GM23338 (cell line): ENCODE measurements around the gene BPI. TPM values are rescaled to one million over a fixed set of nuclear protein-coding genes. Genes with fewer than 3 reads are reported as not detected.

Experiments
- ATAC-seq: fragments of 200-7000 bp; cut with Tn5 transposase; 3 replicates; pipeline ENCODE4 v1.9.1; 2020
- DNase-seq: peaks from one replicate; pipeline ENCODE4 v3.0.0-alpha.2; 2015; ENCODE audit warnings: low spot score
- H2AFZ ChIP-seq: fragments of 200-600 bp; sonication (generic); 2 replicates; pipeline ENCODE4 v1.8.0; 2016; ENCODE audit warnings: antibody characterized with exemption, mild to moderate bottlenecking, moderate library complexity
- H3F3A ChIP-seq: fragments of 200-600 bp; sonication (generic); replicated peaks from 2 replicates; pipeline ENCODE4 v1.8.0; 2017; ENCODE audit warnings: antibody characterized with exemption, mixed run types, low read depth
- H3K27ac ChIP-seq: fragments of 200-600 bp; sonication (generic); 2 replicates; pipeline ENCODE4 v1.6.1; 2016; ENCODE audit warnings: low read depth
- H3K27me3 ChIP-seq: fragments of 200-600 bp; sonication (generic); 2 replicates; pipeline ENCODE4 v1.8.0; 2016; ENCODE audit warnings: mild to moderate bottlenecking, mixed run types, moderate library complexity; ENCODE audit not compliant: insufficient read depth
- H3K36me3 ChIP-seq: fragments of 200-600 bp; sonication (generic); 2 replicates; pipeline ENCODE4 v1.8.0; 2016; ENCODE audit warnings: mild to moderate bottlenecking; ENCODE audit not compliant: insufficient read depth
- H3K4me1 ChIP-seq: fragments of 200-600 bp; sonication (generic); 2 replicates; pipeline ENCODE4 v1.8.0; 2016; ENCODE audit warnings: mild to moderate bottlenecking, moderate library complexity; ENCODE audit not compliant: insufficient read depth
- H3K4me2 ChIP-seq: fragments of 200-600 bp; sonication (generic); 2 replicates; pipeline ENCODE4 v1.7.1; 2017; ENCODE audit warnings: mixed run types
- H3K4me3 ChIP-seq: fragments of 200-600 bp; sonication (generic); 2 replicates; pipeline ENCODE4 v1.6.1; 2016; ENCODE audit warnings: mixed run types
- H3K79me2 ChIP-seq: fragments of 200-600 bp; sonication (generic); replicated peaks from 2 replicates; pipeline ENCODE4 v1.8.0; 2017; ENCODE audit warnings: mild to moderate bottlenecking; ENCODE audit not compliant: insufficient read depth
- H3K9me2 ChIP-seq: fragments of 200-600 bp; sonication (generic); 2 replicates; pipeline ENCODE4 v1.8.0; 2017; ENCODE audit not compliant: insufficient read depth
- H4K20me1 ChIP-seq: fragments of 200-600 bp; sonication (generic); replicated peaks from 2 replicates; pipeline ENCODE4 v1.8.0; 2017; ENCODE audit warnings: mild to moderate bottlenecking; ENCODE audit not compliant: insufficient read depth
- H3K27ac Mint-ChIP-seq: 2 replicates; pipeline ENCODE4 v1.8.0; 2020; ENCODE audit warnings: inconsistent platforms, mild to moderate bottlenecking, moderate library complexity, mixed read lengths
- H3K27me3 Mint-ChIP-seq: 3 replicates; pipeline ENCODE4 v1.8.0; 2022; ENCODE audit warnings: low read depth, mild to moderate bottlenecking, moderate library complexity, mixed read lengths, inconsistent platforms; ENCODE audit not compliant: insufficient read depth, poor library complexity
- H3K36me3 Mint-ChIP-seq: 3 replicates; pipeline ENCODE4 v1.8.0; 2021; ENCODE audit warnings: low read depth, mild to moderate bottlenecking, inconsistent platforms, moderate library complexity, mixed read lengths
- H3K4me1 Mint-ChIP-seq: 3 replicates; pipeline ENCODE4 v1.8.0; 2020; ENCODE audit warnings: mild to moderate bottlenecking, inconsistent platforms, mixed read lengths
- H3K4me3 Mint-ChIP-seq: 3 replicates; pipeline ENCODE4 v1.8.0; 2021; ENCODE audit warnings: moderate library complexity, mild to moderate bottlenecking, inconsistent platforms, mixed read lengths
- H3K9me3 Mint-ChIP-seq: 3 replicates; pipeline ENCODE4 v1.8.0; 2020; ENCODE audit warnings: moderate library complexity, mild to moderate bottlenecking, inconsistent platforms, mixed read lengths
- CREB1 ChIP-seq: fragments of 250-450 bp; sonication (Bioruptor Pico); IDR thresholded peaks from 2 replicates; pipeline ENCODE4 v1.5.0; 2020; ENCODE audit warnings: low read depth, mild to moderate bottlenecking, moderate library complexity
- CTCF ChIP-seq, 2 experiments: fragments of 200-600 bp in 1 of 2; sonication (generic) in 1 of 2; conservative IDR thresholded peaks; 2 replicates each; pipeline versions ENCODE4 v1.5.1 to v1.6.1; 2016 to 2017; ENCODE audit warnings: antibody characterized with exemption in 2 of 2, low read depth in 2 of 2, mild to moderate bottlenecking in 2 of 2, moderate library complexity in 1 of 2
- ETS1 ChIP-seq: IDR thresholded peaks from 2 replicates; pipeline ENCODE4 v1.6.1; 2016; ENCODE audit warnings: antibody characterized with exemption
- EZH2 ChIP-seq: fragments of 200-600 bp; sonication (generic); IDR thresholded peaks from one replicate; pipeline ENCODE4 v1.8.0; 2017; ENCODE audit warnings: antibody characterized with exemption, mild to moderate bottlenecking, low read depth; ENCODE audit not compliant: unreplicated experiment
- EZH2phosphoT487 ChIP-seq: fragments of 200-600 bp; sonication (generic); IDR thresholded peaks from one replicate; pipeline ENCODE4 v1.8.1; 2018; ENCODE audit warnings: antibody characterized with exemption; ENCODE audit not compliant: unreplicated experiment
- JUNB ChIP-seq: IDR thresholded peaks from one replicate; pipeline ENCODE4 v1.6.1; 2016; ENCODE audit warnings: antibody characterized with exemption; ENCODE audit not compliant: unreplicated experiment
- NANOG ChIP-seq: IDR thresholded peaks from 2 replicates; pipeline ENCODE4 v1.6.1; 2016; ENCODE audit warnings: antibody characterized with exemption, borderline replicate concordance
- POLR2AphosphoS5 ChIP-seq: IDR thresholded peaks from 2 replicates; pipeline ENCODE4 v1.6.1; 2016; ENCODE audit warnings: antibody characterized with exemption, low read depth
- REST ChIP-seq: IDR thresholded peaks from one replicate; pipeline ENCODE4 v1.6.1; 2018; ENCODE audit warnings: antibody characterized with exemption; ENCODE audit not compliant: unreplicated experiment
- STAT1 ChIP-seq: IDR thresholded peaks from one replicate; pipeline ENCODE4 v1.6.1; 2016; ENCODE audit warnings: antibody characterized with exemption; ENCODE audit not compliant: unreplicated experiment
- ZNF114 ChIP-seq: fragments of 250-450 bp; sonication (Bioruptor Pico); IDR thresholded peaks from 2 replicates; pipeline ENCODE4 v1.5.0; 2020; ENCODE audit warnings: mild to moderate bottlenecking, moderate library complexity
- ZNF331 ChIP-seq: fragments of 250-450 bp; sonication (Bioruptor Pico); IDR thresholded peaks from 2 replicates; pipeline ENCODE4 v1.5.0; 2020; ENCODE audit warnings: low read depth, mild to moderate bottlenecking, moderate library complexity
- ZNF462 ChIP-seq: fragments of 250-450 bp; sonication (Bioruptor Pico); IDR thresholded peaks from 2 replicates; pipeline ENCODE4 v1.5.0; 2020; ENCODE audit warnings: mild to moderate bottlenecking, moderate library complexity
- polyA plus RNA-seq: library from polyadenylated mRNA; unstranded; fragments of >200 nt; fragmentation: Nextera tagmentation; extraction: Ambion mirVana; gene quantifications from 2 replicates; pipeline ENCODE4 v1.2.1, GENCODE V29; 2016
- total RNA-seq: library from RNA; depleted of rRNA; stranded (reverse); fragments of >200 nt; shearing (Covaris generic); gene quantifications from 2 replicates; pipeline ENCODE4 v1.2.3, GENCODE V29; 2014

Gene BPI
- total and polyA plus RNA-seq, 2 experiments from 2014 or later, result not detected

- H3K4me1 Mint-ChIP-seq, result peaks cover 36% of the 10 kb centered on the region
Measured at GRCh38 chr20:38354227-38354626, 50.3 kb downstream of the BPI start.

More at GRCh38 chr20:38354227-38354626, 50.3 kb downstream of the BPI start:
- H2AFZ ChIP-seq, result peak overlapping the region; percentile 91; the same call in 1 of the 2 replicates
- H3K36me3 Mint-ChIP-seq, result no peaks in the 10 kb centered on the region
- DNase-seq, result no peak
- H3K27me3 Mint-ChIP-seq, result peaks cover 17% of the 10 kb centered on the region
- H3K4me3 ChIP-seq, result no peak overlapping the region
- H3K4me2 ChIP-seq, result peak overlapping the region; percentile 43
- H3K79me2 ChIP-seq, result no peaks in the 10 kb centered on the region
- no peak for ATAC-seq
- H3F3A ChIP-seq, result 0 out of 2 replicates have a peak, but pooled peaks cover 5% of the 10 kb centered on the region
- peaks cover 2% of the 10 kb centered on the region; the same call in 2 of the 3 replicates for H3K9me3 Mint-ChIP-seq
- no peaks in the 10 kb centered on the region for H3K9me2 ChIP-seq
- H3K36me3 ChIP-seq, result no peaks in the 10 kb centered on the region
- H3K27ac Mint-ChIP-seq, result no peak overlapping the region
- H3K4me3 Mint-ChIP-seq, result no peak overlapping the region
- H4K20me1 ChIP-seq, result no peaks in the 10 kb centered on the region
- peaks cover 28% of the 10 kb centered on the region for H3K4me1 ChIP-seq
- no peaks in the 10 kb centered on the region for H3K27me3 ChIP-seq
- no peak for TF ChIP-seq REST
- no peak for TF ChIP-seq NANOG
- no peak for TF ChIP-seq EZH2phosphoT487
- no peak for TF ChIP-seq ZNF462
- no peak for TF ChIP-seq ZNF114 (CRISPR knock-in tag)
- TF ChIP-seq CREB1, result no peak
- no peak for TF ChIP-seq JUNB
- no peak for TF ChIP-seq ZNF331 (CRISPR knock-in tag)
- no peak for TF ChIP-seq CTCF (conservative IDR thresholded peaks at IDR 0.05; ENCODE audit: low read depth in 2 of 2)
- no peak for TF ChIP-seq POLR2AphosphoS5
- TF ChIP-seq ETS1, result no peak
- no peak for TF ChIP-seq STAT1
- no peak for TF ChIP-seq EZH2
- H3K27ac ChIP-seq, result no peak overlapping the region
